Muscle of arm (tissue), 12 donors: ENCODE data around the gene HUS1B. TPM values are rescaled to one million over a fixed set of nuclear protein-coding genes. Genes with fewer than 3 reads are reported as not detected.

ENCODE experiments used
- DNase-seq: peaks from one replicate; pipeline ENCODE4 v3.0.0-alpha.2; 2013
- polyA plus RNA-seq, 12 donors: library from polyadenylated mRNA; unstranded; fragments of 120-200 nt; gene quantifications; one replicate each; pipeline ENCODE4 v1.2.1, GENCODE V29; 2013; ENCODE audit not compliant: insufficient read length in 12 of 12

The HUS1B gene
- polyA plus RNA-seq, 12 donors: 0.17 to 0.20 TPM; not detected in 10

GRCh38 chr6:622462-622861 lies 34.4 kb downstream of the HUS1B start:
- no peak for DNase-seq

GRCh38 chr6:621931-622330 lies 35.0 kb downstream of the HUS1B start:
- DNase-seq: no peak

DNA sequence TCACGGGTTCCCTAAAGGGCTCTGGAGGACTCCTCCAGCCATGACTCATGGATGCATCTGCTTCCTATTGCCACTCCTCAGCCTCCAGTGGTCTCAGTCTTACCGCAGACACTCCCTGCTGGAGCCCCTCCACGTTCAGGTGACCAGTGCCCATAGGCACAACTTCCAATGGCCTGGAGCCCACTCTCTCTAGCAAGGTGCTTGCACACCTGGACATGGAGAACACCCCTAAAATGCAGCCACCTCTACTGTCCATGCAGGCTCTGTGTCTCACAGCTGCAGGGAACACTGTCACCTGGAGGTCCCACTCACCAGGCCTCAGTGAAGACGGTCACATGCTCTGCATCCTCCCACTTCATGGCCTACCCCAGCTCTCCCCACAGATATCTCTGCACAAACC lies 36.0 kb downstream of the HUS1B start:
- no peak for DNase-seq

DNA sequence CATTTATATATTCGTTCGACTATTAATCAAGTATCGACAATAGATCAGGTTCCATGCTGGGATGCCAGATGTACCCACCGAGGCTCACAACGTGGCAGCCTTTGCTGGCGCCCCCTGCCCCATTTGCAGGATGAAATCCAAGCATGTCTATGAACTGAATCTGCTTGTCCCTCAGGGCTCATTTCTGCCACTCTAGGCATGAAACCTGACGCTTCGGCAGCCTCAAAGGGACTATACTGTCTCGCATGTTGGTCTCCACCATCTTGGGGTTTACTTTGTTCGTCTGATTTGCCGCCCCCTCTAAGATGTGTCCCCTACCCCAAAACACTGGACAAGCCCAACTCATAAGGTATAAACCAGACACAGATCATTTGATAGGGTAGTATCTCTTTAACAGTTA lies 36.7 kb downstream of the HUS1B start:
- no peak for DNase-seq

GRCh38 chr6:617456-618100 lies 39.3 kb downstream of the HUS1B start:
- no peak for DNase-seq

DNA sequence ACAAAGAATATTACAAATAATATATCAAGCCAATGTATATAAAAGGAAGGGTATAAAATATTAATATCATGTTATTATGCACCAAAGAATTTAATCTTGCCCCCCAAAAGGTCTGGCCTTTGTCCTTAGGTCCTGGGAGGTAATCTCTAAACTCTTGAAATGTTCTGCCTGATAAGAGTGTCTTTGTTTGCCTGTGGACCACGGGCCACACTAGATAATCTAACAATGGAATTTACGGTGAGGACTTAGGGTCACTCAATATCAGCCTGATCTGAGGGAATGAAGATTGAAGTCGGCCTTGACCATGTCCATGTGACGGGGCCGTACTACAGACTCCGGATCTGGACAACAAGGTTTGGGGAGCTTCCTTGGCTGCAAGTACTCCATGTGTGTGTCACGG lies 42.9 kb downstream of the HUS1B start:
- DNase-seq: no peak

DNA sequence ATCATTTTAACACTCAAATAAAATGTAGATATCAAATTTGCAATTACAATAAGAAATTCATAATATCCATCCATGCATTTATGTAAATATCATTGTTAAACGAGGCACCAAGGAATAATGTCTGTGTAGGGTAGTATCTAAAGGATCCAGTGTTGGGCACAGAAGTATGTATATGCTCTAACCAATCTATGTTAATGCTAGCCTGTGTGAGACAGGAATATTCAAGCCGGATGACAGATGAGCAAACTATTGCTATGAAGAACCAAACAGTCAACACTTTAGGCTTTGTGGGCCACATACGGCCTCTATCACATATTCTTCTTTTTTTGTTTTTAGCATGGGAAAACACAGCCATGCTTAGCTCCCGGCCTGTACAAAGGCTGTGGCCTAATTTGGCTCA lies 45.0 kb downstream of the HUS1B start:
- no peak for DNase-seq

GRCh38 chr6:610882-611281 lies 46.0 kb downstream of the HUS1B start:
- DNase-seq: no peak

DNA sequence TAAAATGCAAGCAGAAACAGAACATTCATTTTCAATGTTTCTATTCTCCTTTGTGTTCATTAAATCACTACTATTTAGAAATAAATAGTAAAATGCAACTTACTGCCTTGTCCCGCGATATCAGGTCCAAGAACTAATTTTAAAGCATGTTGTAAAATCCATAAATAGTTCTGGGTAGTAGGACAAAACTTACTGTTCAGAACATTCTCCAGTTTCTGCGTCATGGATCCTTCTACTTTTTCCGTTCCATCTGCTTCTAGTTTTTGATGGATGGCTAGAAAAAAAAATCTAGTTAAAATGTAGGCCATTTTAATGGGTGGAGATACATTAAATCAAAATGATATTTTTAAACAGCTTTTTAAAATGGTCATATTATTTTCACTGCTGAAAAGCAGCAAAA lies 47.0 kb downstream of the HUS1B start:
- DNase-seq: no peak

DNA sequence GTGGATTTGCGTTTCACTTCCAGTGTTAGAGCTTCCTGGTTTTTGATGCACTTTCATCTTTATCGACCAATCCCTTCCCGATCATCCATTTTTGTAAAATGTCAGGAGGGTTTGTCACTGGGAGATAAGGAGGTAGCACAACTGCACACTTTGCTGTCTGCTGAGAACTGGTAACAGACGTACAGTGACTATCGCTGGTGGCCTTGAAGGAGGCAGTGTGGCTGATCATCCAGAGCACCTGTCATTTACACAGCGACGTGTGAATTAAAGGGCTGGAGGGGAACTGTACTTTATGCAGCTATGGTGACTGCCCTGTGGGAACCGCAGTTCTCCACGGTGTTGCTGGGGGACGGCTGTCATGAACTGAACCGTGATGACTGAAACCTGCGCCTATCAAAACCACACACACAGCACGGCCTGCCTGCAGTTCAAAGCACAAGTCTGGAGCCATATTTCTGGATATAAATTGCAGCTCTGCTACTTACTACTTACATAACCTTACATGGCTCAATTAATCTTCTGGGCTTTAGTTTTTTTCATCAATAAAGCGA lies 50.0 kb downstream of the HUS1B start:
- no peak for DNase-seq

Other genes with a start within 250 kb of the HUS1B start
- 10 to 100 TPM in 11 of 12 donors, not detected in 1; 15.2 to 30.0 (median 26.5) TPM for gene EXOC2, start 36.0 kb upstream of the HUS1B start, polyA plus RNA-seq